ENCODE measurements around the gene UBTD1.
"Not testable (repeated sequence)": the region's sequence is repeated elsewhere in the genome, so short reads cannot be mapped to it uniquely, and the experiment has no call there.

UBTD1 gene

GRCh38 chr10:97562329-97562728 is 63.6 kb downstream of the UBTD1 start:
- DNase-seq (ENCODE audit: low read depth in 2 of 2), result not testable (repeated sequence)

GRCh38 chr10:97563337-97563736 is 64.6 kb downstream of the UBTD1 start:
- DNase-seq (ENCODE audit: low read depth in 2 of 2), result no peak

- no peak for DNase-seq (ENCODE audit: low read depth in 2 of 2)
Observed at GRCh38 chr10:97564776-97565175, 66.1 kb downstream of the UBTD1 start.

GRCh38 chr10:97566336-97566996 is 67.7 kb downstream of the UBTD1 start:
- no peak for DNase-seq (ENCODE audit: low read depth in 2 of 2)

GRCh38 chr10:97567891-97568290 is 69.2 kb downstream of the UBTD1 start:
- DNase-seq (ENCODE audit: low read depth in 2 of 2), result no peak

- DNase-seq (ENCODE audit: low read depth in 2 of 2), result no peak
Observed at GRCh38 chr10:97570146-97570788, 71.5 kb downstream of the UBTD1 start.

GRCh38 chr10:97570789-97571471 is 72.2 kb downstream of the UBTD1 start:
- no peak for DNase-seq (ENCODE audit: low read depth in 2 of 2)

- no peak for DNase-seq (ENCODE audit: low read depth in 2 of 2)
Observed at GRCh38 chr10:97571622-97572021, 72.9 kb downstream of the UBTD1 start.

GRCh38 chr10:97572214-97572989 is 73.7 kb downstream of the UBTD1 start, which contains the start of gene ANKRD2:
ANKRD2 (plus strand) TSS chr10:97572779; CDS start chr10:97572789, 10 bp downstream.
- no peak for DNase-seq (ENCODE audit: low read depth in 2 of 2)

- no peak for DNase-seq (ENCODE audit: low read depth in 2 of 2)
Observed at GRCh38 chr10:97573021-97573420, 74.3 kb downstream of the UBTD1 start.

- no peak for DNase-seq (ENCODE audit: low read depth in 2 of 2)
Observed at GRCh38 chr10:97573672-97574071, 74.9 kb downstream of the UBTD1 start.

- DNase-seq (ENCODE audit: low read depth in 2 of 2), result no peak
Observed at GRCh38 chr10:97574374-97575126, 75.8 kb downstream of the UBTD1 start.

- DNase-seq (ENCODE audit: low read depth in 2 of 2), result no peak
Observed at GRCh38 chr10:97575127-97575668, 76.5 kb downstream of the UBTD1 start.

- DNase-seq (ENCODE audit: low read depth in 2 of 2), result not testable (repeated sequence)
Observed at GRCh38 chr10:97576487-97576886, 77.8 kb downstream of the UBTD1 start.

GRCh38 chr10:97577701-97578100 is 79.0 kb downstream of the UBTD1 start:
- no peak for DNase-seq (ENCODE audit: low read depth in 2 of 2)

- no peak for DNase-seq (ENCODE audit: low read depth in 2 of 2)
Observed at GRCh38 chr10:97578171-97578844, 79.6 kb downstream of the UBTD1 start.

- DNase-seq (ENCODE audit: low read depth in 2 of 2), result no peak
Observed at GRCh38 chr10:97580421-97581367, 82.0 kb downstream of the UBTD1 start.

GRCh38 chr10:97582169-97582568 is 83.4 kb downstream of the UBTD1 start:
- DNase-seq (ENCODE audit: low read depth in 2 of 2), result no peak

- no peak for DNase-seq (ENCODE audit: low read depth in 2 of 2)
Observed at GRCh38 chr10:97583476-97583875, 84.8 kb downstream of the UBTD1 start.

Measured in stimulated activated CD8-positive, alpha-beta memory T cell treated with anti-CD3 and anti-CD28 coated beads, Interleukin-15, amount 100 ng/mL, for 4 hours (primary cell).